ENCODE results near the gene SULT1A1.
A peak's percentile ranks its signal among the peaks of the same experiment; 100 is the strongest.
"Not testable (repeated sequence)": the region's sequence is repeated elsewhere in the genome, so short reads cannot be mapped to it uniquely, and the experiment has no call there.

The SULT1A1 gene

DNA sequence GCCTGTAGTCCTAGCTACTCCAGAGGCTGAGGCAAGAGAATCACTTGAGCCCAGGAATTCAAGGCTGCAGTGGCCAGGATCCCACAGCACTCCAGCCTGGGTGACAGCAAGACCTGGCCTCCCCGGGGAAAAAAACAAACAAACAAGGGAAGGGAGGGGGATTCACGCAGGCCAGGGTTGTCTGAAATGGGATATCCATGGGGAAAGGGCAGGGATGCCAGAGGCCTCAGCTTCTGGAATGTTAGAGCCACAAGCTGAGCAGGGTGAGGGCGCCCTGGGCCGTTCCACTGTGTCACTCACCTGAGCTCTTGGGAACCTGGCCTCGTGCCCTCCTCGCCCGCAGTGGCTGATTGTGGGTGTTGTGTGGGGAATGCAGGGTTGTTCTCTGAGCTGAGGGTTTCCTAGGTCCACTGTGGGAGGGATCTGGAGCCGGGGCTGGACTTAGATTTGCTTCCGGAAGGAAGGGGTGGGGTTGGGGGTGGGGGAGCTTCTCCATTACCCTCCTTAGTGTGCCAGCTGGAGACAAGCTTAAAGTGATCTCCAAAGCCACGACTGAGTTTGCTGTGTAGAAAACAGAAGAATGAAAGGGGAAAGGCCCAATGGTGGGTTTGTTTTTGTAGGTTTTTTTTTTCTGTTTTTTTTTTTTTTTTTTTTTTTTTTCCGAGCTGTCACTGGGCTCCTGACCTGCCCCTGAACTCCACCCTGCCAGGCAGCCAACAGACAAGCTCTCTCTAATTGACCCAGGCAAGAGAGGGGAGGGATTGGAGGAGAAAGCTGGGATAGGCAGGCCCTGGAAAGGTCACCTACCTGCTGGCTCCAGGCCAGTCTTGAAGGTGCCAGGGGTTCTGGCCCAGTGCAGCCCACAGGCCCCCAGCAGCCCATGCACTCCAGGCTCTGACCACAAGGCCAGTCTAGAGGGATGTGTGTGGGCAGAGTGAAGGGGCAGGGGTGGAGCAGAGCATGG, at the start of gene SULT1A1:
Gene SULT1A1, minus strand, starts transcription at position 414 of the 964 bp plus-strand sequence. CDS start 1,189 bp downstream, outside the sequence.
- peak; percentile 16 for DNase-seq

DNA sequence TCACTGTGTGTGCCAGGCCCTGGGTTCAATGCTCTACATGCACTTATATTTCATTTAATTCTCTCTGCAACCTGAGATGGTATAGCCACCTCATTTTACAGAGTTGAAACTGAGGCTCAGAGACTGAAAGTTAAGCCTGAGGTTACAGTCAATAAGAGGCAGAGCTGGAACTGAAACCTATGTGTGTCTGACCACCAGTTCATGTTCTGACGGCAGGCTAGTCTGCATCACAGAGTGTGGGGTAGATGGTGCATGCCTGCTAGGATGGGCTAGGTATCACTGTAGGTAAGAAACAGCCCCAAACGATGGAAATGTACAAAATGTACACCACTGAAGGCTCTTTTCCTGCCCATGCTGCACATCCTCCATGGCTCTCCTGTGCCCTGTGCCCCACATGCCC, 30.1 kb upstream of the SULT1A1 start:
- DNase-seq, result not testable (repeated sequence)

DNA sequence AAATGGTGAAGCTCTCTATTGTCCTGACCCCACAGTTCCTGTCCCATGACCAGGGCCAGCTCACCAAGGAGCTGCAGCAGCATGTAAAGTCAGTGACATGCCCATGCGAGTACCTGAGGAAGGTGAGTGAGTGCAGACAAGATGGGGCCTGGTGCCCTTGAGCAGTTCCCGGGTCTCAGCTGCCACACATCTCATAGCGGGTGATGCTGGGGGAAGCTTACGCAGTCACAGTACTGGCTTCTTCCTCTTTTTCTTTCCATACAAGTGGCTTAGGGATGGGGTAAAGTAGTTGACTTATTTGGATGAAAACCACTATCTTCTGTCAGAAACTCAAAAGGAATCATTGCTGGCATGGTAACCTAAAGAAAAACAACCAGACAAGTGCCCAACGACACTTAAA, 28.5 kb upstream of the SULT1A1 start:
- not testable (repeated sequence) for DNase-seq

DNA sequence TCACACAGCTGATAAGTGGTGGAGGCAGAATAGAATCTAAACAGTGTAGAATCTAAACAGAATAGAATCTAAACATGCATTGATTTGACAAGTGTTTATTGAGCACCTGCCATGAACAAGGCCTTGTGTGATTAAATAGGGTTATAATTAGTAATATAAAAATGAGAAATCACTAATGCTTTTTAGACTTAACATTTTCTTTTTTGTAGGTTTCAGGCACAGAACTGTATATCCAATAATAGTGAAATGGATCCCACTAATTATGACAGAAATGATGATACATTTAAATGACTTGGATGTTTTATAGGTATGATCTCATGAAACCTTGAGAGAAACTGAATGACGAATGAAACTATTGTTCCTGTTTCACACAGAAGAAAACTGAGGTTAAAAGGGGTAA, 27.9 kb upstream of the SULT1A1 start, which contains the start of gene NPIPB8:
Gene NPIPB8, plus strand, starts transcription at position 301 of the 400 bp plus-strand sequence. CDS start 296 bp downstream, outside the sequence.
- not testable (repeated sequence) for DNase-seq

DNA sequence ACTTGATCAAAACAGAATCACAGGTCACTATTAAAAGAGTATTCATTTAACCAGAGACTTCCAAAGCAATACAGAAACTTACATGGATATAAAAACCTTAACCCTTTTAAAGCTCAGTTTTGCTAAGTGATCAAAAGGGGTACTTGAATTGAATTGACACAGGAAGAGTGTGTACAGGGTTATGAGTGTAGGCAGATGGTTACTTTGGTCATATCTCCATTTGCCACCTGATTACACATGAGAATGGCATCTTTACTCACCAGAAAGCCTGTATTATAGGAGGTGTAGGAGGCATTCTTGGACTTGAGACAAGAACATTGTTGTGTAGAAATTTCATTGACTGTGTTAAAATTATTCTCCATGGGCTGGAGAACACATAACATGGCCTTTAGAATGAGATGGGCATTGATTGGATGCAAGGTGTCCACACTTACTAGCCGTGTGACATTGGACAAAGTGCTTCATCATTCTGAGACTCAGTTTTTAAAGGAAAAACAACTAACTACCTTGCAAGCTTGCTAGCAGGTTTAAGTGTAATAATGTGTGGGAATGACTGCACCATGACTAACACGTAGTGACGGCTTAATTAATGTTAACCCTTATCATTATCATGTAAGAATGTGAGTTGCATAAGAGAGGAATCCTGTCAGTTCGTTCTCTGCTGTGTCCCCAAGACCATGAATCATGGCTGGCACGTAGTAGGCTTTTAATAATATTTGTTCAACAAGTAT, 26.4 kb upstream of the SULT1A1 start:
- DNase-seq, result not testable (repeated sequence)

DNA sequence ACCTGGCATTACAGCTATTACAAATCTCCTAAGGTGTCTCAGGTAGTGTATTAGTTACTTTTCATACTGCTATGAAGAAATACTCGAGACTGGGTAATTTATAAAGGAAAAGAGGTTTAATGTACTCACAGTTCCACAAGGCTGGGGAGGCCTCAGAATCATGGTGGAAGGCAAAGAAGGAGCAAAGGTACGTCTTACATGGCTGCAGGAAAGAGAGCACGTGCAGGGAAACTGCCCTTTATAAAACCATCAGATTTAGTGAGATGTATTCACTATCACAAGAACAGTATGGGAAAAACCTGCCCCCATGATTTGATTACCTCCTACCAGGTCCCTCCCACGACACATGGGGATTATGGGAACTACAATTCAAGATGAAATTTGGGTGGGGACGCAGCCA, 21.1 kb upstream of the SULT1A1 start:
- DNase-seq, result not testable (repeated sequence)

DNA sequence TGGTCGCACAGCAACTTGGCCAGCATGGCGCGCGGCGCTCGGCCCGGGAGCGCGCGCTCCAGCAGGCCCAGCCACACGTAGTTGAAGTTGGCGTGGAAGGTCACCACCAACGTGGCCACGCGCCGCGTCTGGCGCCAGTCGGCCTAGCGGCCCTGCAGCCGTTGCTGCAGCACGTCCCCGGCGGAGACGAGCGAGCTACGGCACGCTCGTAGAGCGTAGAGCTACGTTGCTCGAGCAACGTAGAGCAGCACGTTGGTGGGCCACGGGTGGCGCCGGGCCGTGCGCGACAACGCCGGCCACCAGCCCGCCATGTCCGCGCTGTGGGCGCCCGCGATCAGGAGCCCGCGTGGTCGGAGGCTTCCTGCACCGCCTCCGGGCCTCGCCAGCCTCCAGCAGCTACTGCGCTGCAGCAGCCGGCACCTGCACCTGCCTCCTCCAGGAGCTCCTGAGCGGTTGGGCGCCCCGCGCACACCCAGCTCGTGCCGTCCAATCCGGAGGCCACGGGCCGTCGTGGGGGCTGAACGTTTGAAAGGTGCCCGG, 13.4 kb upstream of the SULT1A1 start:
- DNase-seq, result peak; percentile 75

DNA sequence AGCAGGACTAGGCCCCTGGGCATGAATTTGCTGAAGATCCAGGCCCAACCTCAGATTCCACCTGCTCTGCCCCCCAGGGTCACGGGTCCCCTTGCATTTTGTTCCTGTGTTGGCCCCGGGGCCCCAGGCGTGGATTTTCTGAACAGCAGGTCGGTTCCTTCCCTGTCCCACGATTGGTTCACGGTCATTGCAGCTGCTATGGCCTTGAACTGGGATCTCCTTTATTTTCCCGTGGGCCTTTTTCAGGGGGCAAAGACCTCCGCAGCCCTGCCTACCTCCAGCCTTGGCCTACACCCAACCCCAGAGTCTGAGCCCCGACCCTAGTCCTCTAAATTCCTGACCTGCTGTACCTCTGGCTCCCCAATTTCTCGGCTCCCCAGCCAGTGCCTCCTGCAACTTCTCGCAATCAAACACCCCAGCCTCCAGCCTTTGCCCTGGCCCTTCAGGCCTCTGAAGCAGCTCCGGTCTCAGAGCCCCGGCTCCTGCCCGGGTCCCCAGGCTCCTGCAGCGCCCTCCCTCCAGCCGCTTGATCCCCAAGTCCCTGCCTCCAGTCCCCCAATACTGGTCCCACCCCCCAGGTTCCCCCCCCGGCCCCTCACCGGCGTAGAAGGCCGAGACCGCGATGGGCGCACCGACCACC, 12.8 kb upstream of the SULT1A1 start:
- DNase-seq, result not testable (repeated sequence)

DNA sequence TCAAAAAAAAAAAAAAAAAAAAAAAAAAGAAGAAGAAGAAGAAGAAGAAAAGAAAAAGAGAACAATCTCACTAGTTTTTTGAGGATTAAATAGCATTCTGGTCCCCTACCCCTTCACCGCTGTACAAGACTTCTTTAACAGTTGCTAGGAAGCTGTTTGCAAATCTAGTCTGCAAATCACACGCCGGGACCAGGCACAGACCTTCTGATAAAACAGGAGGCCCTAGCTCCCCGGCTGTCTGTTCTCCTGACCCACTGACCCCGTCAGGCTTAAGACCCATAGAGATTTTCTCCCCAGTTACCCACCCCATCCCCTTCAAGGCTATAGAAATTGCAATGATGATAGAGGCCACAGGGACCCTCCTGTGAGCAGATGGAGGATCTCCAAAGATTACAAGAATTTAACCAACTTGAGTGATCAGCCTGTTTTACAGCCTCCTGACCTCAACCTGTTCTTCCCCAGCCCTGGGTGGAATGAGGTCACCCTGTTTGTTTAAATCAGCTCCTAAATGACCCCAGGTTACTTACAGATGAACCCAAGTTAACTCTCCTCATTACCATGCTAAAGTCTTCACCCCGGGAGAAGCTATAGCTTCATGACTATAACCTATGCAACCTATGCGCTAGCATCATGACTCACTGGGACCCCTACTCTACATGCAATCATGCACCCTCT, 11.8 kb upstream of the SULT1A1 start:
- DNase-seq, result no peak

DNA sequence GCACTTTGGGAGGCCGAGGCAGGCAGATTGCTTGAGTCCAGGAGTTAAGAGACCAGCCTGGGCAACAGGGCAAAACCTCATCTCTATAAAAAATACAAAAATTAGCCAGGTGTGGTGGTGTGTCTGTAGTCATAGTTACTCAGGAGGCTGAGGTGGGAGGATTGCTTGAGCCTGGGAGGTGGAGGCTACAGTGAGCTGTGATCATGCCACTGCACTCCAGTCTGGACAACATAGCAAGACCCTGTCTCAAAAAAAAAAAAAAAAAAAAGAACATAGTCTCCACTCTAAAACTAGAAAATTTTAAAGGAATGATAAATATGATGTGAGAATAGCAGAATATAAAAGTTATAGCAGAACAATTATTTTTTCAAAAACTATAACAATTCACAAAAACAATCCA, 10.5 kb upstream of the SULT1A1 start:
- DNase-seq, result not testable (repeated sequence)

DNA sequence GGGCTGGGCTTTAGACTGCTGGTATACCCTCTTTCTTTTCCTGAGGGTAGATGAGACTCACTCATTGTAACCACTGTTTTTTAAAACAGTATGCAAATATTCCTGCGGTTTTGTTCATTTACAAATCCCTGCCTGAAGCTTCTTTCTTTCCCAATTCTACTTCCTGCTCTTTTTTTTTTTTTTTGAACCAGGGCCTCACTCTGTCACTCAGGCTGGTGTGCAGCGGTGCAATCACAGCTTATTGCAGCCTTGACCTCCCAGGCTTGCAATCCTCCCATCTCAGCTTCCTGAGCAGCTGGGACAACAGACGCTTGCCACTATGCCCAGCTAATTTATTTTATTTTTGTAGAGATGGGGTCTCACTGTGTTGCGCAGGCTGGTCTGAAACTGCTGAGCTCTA, 8.0 kb upstream of the SULT1A1 start:
- DNase-seq, result no peak

DNA sequence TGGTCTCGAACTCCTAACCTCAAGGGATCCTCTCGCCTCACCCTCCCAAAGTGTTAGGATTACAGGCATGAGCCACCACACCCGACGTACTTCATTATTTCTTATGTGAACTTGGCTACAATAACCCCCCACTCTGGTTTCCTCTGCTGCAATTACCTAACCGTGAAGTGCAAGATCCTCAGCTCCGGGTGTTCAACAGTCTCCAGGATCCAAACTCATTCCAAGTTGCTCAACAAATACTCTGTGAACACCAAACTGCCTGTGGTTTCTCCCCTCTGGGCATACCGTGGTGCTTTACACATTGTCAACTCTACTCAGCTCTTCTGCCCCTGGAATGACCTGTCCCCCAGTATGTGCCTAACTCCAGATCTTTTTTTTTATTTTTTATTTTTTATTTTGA, 6.8 kb upstream of the SULT1A1 start:
- no peak for DNase-seq

DNA sequence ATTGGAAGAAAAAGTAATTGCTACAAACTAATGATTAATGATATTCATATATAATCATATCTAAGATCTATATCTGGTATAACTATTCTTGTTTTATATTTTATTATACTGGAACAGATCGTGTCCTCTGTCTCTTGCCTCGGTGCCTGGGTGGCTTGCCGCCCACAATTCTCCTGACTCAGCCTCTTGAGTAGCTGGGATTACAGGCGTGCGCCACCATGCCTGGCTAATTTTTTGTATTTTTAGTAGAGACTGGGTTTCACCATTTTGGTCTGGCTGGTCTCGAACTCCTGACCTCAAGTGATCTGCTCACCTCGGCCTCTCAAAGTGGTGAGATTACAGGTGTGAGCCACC, 6.4 kb upstream of the SULT1A1 start:
- not testable (repeated sequence) for DNase-seq

DNA sequence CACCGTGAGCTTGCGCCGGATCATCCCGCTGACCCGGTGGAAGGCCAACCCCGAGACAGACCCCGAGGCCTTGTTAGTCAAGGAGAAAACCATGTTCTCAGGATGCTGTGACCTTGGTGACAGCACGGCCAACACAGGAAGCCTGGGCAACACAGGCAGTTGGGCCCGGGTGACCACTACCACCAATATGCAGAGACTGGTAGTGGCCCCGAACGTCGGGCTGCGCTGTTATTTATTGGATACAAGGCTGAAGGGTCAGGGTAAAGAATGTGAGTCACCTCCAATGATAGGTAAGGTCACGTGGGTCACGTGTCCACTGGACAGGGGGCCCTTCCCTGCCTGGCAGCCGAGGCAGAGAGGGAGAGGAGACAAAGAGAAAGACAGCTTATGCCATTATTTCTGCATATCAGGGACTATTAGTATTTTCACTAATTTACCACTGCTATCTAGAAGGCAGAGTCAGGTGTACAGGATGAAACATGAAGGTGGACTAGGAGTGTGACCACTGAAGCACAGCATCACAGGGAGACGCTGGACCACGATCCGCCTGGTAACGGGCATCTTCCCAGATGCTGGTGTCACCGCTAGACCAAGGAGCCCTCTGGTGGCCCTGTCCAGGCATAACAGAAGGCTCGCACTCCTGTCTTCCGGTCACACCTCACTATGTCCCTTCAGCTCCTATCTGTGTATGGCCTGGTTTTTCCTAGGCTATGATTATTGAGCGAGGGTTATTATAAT, 5.8 kb upstream of the SULT1A1 start:
- peak; percentile 22 for DNase-seq

DNA sequence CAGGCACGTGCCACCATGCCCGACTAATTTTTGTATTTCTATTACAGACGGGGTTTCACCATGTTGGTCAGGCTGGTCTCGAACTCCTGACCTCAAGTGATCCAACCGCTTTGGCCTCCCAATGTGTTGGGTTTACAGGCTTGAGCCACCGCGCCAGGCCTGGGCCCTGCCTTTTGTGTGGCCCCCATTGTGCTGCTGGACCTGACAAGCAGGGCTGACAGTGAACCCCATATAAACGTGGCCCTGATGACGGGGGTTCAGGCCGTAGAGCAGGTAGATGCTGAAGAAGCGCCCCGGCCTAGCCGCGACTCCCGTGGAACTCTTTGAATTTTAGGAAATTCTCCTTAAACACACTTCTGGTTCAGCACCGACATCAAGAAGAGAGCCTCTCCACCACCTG, 4.7 kb upstream of the SULT1A1 start:
- DNase-seq, result not testable (repeated sequence)

DNA sequence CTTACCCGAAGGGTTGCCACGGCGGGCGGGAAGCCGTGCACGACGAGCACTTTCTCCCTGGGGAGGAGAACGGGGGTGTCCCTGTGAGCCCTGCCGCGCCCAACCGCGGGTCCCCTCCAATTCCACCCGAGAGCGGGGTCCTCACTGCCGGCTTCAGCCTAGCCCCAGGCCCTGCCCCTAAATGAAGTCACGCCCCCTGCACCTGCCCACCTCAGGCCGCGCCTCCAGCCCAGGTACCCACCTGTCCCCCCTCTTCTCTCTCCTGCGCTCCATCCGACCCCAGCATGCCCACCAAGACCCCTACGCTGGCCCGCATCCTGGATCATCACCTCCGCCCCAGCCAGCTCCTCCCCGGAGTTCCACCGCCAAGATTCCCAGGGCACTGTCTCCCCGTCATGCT, 4.1 kb upstream of the SULT1A1 start:
- not testable (repeated sequence) for DNase-seq

DNA sequence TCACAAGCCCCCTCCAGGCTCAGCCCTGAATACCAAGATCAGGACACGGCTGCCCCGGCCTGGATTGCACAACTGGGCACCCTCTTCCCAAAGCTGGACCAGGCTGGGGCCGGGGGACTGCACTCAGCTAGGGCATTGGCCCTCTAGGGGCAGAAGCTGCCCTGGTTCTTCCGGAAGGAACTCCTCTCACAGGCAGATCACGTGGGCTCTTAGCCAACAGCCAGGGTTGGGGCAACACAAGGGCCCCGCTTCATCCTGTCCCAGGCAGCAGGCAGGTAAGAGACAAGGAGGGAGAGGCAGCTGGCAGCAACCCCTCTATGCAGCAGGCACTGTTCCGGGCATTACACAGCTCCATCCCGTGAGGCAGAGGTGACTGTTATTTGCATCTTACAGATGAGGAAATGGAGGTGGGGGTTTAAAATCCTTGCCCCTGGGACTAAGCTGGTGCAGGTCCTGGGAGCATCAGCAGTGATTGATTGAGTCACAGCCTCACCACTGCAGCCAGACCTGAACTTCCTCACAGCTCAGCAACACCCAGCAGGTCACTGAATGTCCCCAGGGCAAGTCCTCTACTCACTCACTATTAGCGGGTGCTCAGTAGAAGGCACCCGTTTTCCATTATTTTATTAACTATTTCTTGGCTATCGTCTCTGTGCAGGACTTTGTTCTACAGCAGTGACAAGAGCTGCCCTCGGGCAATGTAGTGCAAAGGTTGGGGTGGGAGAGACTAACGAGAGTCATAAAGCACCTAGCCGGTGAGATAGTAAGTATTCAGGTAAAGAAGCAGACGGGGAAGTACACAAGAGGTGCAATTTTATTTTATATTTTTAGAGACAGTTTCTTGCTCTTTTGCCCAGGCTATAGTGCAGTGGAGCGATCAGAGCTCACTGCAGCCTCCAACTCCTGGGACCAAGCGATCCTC, 2.8 kb upstream of the SULT1A1 start:
- not testable (repeated sequence) for DNase-seq

DNA sequence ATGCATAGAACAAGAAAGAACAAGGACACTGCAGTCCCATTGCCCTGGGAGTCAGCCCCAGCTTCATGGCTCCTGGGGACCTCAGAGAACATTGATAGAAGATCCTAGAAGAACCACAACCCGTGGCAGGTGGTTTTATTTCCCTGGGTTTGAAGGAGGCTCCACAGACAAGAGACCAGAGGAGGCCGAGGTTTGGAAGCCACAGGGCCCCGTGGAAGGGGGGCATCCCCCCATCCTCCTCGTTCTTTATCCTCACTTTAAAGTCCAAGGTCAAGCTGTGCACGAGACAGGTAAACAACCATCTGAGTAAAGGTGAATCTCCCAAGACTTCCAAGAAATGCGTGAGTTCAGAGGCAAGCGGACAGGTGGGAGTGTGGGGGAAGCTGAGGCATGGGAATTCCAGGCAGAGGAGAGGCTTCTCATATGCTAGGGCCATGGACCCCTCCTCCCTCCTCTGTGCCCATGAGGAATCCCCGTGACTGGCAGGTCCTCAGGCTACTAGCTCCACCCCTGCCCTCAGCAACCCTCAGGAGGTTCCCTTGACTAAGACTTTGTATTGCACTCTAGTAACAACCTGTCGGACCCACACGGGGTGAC, 849 bp upstream of the SULT1A1 start:
- no peak for DNase-seq

DNA sequence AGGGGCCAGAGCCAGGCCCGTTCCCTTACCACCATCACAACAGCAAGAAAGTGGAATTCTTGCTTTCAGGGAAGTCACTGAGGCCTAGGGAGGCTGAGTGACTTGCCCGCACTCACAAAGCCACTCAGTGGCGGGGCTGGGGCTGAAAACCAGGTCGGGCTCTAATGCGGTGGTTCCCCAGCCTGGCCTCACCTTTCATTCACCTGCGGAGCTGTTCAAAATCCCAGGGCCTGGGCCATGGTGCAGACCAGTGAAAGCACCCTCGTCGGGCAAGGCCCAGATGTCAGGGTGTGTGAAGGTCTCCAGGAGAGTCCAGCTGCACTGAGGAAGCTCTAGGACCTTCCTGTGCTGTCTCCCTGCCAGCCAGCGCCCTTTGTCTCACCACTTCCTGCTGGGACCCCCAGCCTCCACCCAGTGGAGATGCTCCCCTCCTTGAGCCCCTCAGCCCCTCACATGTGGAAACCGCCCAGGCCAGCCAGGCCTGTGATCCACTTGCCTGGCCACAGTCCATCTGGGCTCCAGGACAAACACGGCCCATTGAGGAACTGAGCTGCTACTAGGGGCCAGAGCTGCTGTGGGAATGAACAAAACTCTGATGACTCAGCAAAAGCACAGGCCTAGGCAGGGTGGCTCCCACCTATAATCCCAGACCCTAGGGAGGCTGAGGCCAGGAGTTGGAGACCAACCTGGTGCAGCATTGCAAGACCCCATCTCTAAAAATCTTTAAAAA, 812 bp downstream of the SULT1A1 start:
- DNase-seq, result not testable (repeated sequence)

All from CD4-positive, alpha-beta T cell treated with Interleukin-17A for 4 hours (primary cell).